ENCODE results near the gene DEUP1.

The DEUP1 gene

DNA sequence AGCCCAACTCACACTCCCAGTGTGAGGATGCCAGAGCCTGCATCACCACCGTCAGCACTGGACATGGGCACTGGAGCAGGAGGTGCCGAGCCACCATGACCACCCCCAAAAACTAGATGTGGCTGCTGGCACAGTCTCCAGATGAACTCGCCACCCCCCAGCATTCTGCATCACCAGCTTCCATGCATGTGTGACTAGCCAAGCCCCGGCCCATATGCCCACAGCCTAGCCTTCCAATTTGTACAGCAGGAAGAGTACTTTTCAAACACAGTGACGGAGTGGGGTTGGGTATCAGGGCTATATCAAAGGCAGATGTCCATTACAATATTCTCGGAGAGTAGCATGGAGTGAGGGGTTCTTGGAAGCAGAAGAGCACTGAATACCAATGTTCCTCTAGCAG is 149.7 kb downstream of the DEUP1 start:
- no peaks in the 10 kb centered on the region for H3F3A ChIP-seq (ENCODE audit: insufficient read depth)
- H3K9ac ChIP-seq (ENCODE audit: low read length), result no peak overlapping the region
- no peaks in the 10 kb centered on the region for H3K79me2 ChIP-seq (ENCODE audit: insufficient read depth, low read length)
- no peaks in the 10 kb centered on the region for H3K9me2 ChIP-seq (replicated peaks; ENCODE audit: insufficient read depth, low read length)
- H3K27ac ChIP-seq (ENCODE audit: low read depth, low read length), result no peak overlapping the region
- H3K4me2 ChIP-seq (ENCODE audit: low read depth, low read length, poor library complexity, severe bottlenecking), result no peak overlapping the region
- no peaks in the 10 kb centered on the region for H4K20me1 ChIP-seq (ENCODE audit: low read depth, low read length)
- no peaks in the 10 kb centered on the region for H3K36me3 ChIP-seq (ENCODE audit: low read length)
- H3K9me3 ChIP-seq (ENCODE audit: insufficient read depth, low read length), result no peaks in the 10 kb centered on the region
- H3K27me3 ChIP-seq (ENCODE audit: low read length), result no peaks in the 10 kb centered on the region
- no peak overlapping the region for H2AFZ ChIP-seq (ENCODE audit: low read depth, low read length, severe bottlenecking)
- TF ChIP-seq, protein P1, sequence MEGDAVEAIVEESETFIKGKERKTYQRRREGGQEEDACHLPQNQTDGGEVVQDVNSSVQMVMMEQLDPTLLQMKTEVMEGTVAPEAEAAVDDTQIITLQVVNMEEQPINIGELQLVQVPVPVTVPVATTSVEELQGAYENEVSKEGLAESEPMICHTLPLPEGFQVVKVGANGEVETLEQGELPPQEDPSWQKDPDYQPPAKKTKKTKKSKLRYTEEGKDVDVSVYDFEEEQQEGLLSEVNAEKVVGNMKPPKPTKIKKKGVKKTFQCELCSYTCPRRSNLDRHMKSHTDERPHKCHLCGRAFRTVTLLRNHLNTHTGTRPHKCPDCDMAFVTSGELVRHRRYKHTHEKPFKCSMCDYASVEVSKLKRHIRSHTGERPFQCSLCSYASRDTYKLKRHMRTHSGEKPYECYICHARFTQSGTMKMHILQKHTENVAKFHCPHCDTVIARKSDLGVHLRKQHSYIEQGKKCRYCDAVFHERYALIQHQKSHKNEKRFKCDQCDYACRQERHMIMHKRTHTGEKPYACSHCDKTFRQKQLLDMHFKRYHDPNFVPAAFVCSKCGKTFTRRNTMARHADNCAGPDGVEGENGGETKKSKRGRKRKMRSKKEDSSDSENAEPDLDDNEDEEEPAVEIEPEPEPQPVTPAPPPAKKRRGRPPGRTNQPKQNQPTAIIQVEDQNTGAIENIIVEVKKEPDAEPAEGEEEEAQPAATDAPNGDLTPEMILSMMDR (IDR thresholded peaks at IDR 0.05; ENCODE audit: insufficient read depth, low read length, poor library complexity, severe bottlenecking), result no peak
- TF ChIP-seq EZH2phosphoT487 (conservative IDR thresholded peaks at IDR 0.05; ENCODE audit: low read length), result no peak
- no peak overlapping the region for H3K4me3 ChIP-seq (ENCODE audit: insufficient read depth, low read length, poor library complexity, severe bottlenecking)

DNA sequence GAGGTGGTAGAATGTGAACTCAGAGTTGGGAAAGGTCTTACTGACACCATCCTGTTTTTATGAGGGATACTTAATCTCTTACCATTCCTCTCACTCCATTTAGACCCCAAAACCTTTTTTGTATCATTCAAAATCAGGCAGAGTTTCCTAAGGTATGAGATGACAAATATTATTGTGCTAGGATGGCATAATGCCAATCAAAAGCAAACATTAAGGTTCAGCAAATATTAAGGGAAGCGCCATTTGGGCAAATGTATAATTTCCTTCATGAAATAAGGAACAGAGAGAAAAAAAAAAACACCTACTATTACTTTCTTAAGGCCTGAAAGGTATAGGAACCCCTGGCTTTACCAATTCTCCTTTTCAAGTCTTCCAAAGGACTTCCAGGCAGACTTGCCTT is 150.2 kb downstream of the DEUP1 start:
- TF ChIP-seq, protein P1 (IDR thresholded peaks at IDR 0.05; ENCODE audit: insufficient read depth, low read length, poor library complexity, severe bottlenecking), result no peak
- TF ChIP-seq EZH2phosphoT487 (conservative IDR thresholded peaks at IDR 0.05; ENCODE audit: low read length), result no peak
- H3K4me3 ChIP-seq (ENCODE audit: insufficient read depth, low read length, poor library complexity, severe bottlenecking), result no peak overlapping the region
- no peak overlapping the region for H2AFZ ChIP-seq (ENCODE audit: low read depth, low read length, severe bottlenecking)
- H4K20me1 ChIP-seq (ENCODE audit: low read depth, low read length), result no peaks in the 10 kb centered on the region
- H3F3A ChIP-seq (ENCODE audit: insufficient read depth), result no peaks in the 10 kb centered on the region
- no peaks in the 10 kb centered on the region for H3K9me3 ChIP-seq (ENCODE audit: insufficient read depth, low read length)
- H3K4me2 ChIP-seq (ENCODE audit: low read depth, low read length, poor library complexity, severe bottlenecking), result no peak overlapping the region
- H3K9me2 ChIP-seq (replicated peaks; ENCODE audit: insufficient read depth, low read length), result no peaks in the 10 kb centered on the region
- no peaks in the 10 kb centered on the region for H3K36me3 ChIP-seq (ENCODE audit: low read length)
- no peak overlapping the region for H3K27ac ChIP-seq (ENCODE audit: low read depth, low read length)
- H3K79me2 ChIP-seq (ENCODE audit: insufficient read depth, low read length), result no peaks in the 10 kb centered on the region
- H3K9ac ChIP-seq (ENCODE audit: low read length), result no peak overlapping the region
- H3K27me3 ChIP-seq (ENCODE audit: low read length), result no peaks in the 10 kb centered on the region

DNA sequence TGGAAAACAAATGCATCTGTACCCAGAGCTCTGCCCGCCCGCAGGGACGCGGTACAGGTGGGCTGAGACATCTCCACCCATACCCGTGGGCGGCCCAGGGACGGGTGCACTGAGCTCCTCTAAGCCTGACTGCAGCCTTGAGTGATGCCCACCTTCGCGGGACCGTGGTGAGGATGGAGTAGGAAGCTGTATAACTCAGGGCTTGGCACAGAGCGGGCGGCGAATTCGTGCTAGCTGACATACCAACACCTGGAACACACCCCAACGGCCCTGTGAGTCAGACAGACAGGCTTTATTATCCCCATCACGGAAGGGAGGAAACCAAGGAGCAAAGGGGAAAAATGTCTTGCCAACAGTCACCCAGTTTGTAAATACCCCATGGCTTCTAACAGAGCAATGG is 150.7 kb downstream of the DEUP1 start:
- H2AFZ ChIP-seq (ENCODE audit: low read depth, low read length, severe bottlenecking), result no peak overlapping the region
- H3K9ac ChIP-seq (ENCODE audit: low read length), result no peak overlapping the region
- H3K9me3 ChIP-seq (ENCODE audit: insufficient read depth, low read length), result no peaks in the 10 kb centered on the region
- H3K9me2 ChIP-seq (replicated peaks; ENCODE audit: insufficient read depth, low read length), result no peaks in the 10 kb centered on the region
- TF ChIP-seq, protein P1 (IDR thresholded peaks at IDR 0.05; ENCODE audit: insufficient read depth, low read length, poor library complexity, severe bottlenecking), result no peak
- no peak for TF ChIP-seq EZH2phosphoT487 (conservative IDR thresholded peaks at IDR 0.05; ENCODE audit: low read length)
- no peaks in the 10 kb centered on the region for H3K36me3 ChIP-seq (ENCODE audit: low read length)
- H3K27me3 ChIP-seq (ENCODE audit: low read length), result no peaks in the 10 kb centered on the region
- no peaks in the 10 kb centered on the region for H3K79me2 ChIP-seq (ENCODE audit: insufficient read depth, low read length)
- no peak overlapping the region for H3K27ac ChIP-seq (ENCODE audit: low read depth, low read length)
- H4K20me1 ChIP-seq (ENCODE audit: low read depth, low read length), result no peaks in the 10 kb centered on the region
- H3F3A ChIP-seq (ENCODE audit: insufficient read depth), result no peaks in the 10 kb centered on the region
- H3K4me2 ChIP-seq (ENCODE audit: low read depth, low read length, poor library complexity, severe bottlenecking), result no peak overlapping the region
- H3K4me3 ChIP-seq (ENCODE audit: insufficient read depth, low read length, poor library complexity, severe bottlenecking), result no peak overlapping the region
